Measurements from ENCODE around the gene OR1N1.

OR1N1 gene

GRCh38 chr9:122477346-122477745, 49.7 kb downstream of the OR1N1 start:
- in situ Hi-C loops (cut with HindIII; ENCODE audit: low sequenced_read_pairs), result no loop called here
- no peak for TF ChIP-seq CTCF (IDR thresholded peaks at IDR 0.05; ENCODE audit: low read depth, low read length)
- H3K4me3 ChIP-seq (ENCODE audit: low read depth, low read length), result no peak overlapping the region
- no peak for DNase-seq (ENCODE audit: low read depth, low spot score)
